Left lung (tissue), 10 donors: ENCODE data around the gene NAP1L4. TPM values are rescaled to one million over a fixed set of nuclear protein-coding genes. Genes with fewer than 3 reads are reported as not detected.

ENCODE experiments used
- ATAC-seq: fragments of 200-7000 bp; cut with Tn5 transposase; one replicate; pipeline ENCODE4 v1.9.1; 2020; ENCODE audit warnings: moderate library complexity
- DNase-seq, 4 donors: peaks; one replicate each; pipeline ENCODE4 v3.0.0-alpha.2; 2013 to 2020
- H3K27ac ChIP-seq, 2 donors: fragments of 200-600 bp; sonication (generic) in 1 of 2; one replicate each; pipeline versions ENCODE4 v1.5.0 to v1.8.0; 2020 to 2021
- H3K27me3 ChIP-seq, 2 donors: fragments of 200-600 bp; sonication (generic) in 1 of 2; one replicate each; pipeline versions ENCODE4 v1.5.0 to v1.8.0; 2020 to 2021
- H3K36me3 ChIP-seq, 2 donors: fragments of 200-600 bp; sonication (generic) in 1 of 2; one replicate each; pipeline versions ENCODE4 v1.5.0 to v1.8.0; 2020 to 2021
- H3K4me1 ChIP-seq, 2 donors: fragments of 200-600 bp; one replicate each; pipeline ENCODE4 v1.8.0; 2021
- H3K4me3 ChIP-seq, 2 donors: fragments of 200-600 bp; sonication (generic) in 1 of 2; one replicate each; pipeline versions ENCODE4 v1.5.0 to v1.8.0; 2020 to 2021; ENCODE audit warnings: mild to moderate bottlenecking in 1 of 2
- H3K9me3 ChIP-seq, 2 donors: fragments of 200-600 bp; sonication (generic) in 1 of 2; one replicate each; pipeline versions ENCODE4 v1.5.0 to v1.8.0; 2020 to 2021
- intact Hi-C, 2 donors: fragments of 100-400 bp; cut with DNase I; formaldehyde crosslinking; loops; one replicate each; pipeline versions ENCODE4 v1.11.2 to v1.14.2; 2022
- polyA plus RNA-seq, 6 donors: library from polyadenylated mRNA; unstranded; fragments of 120-200 nt; gene quantifications; one replicate each; pipeline ENCODE4 v1.2.1, GENCODE V29; 2013; ENCODE audit not compliant: insufficient read length in 6 of 6
- total RNA-seq, 2 donors: library from RNA; stranded (reverse); fragmentation: NEBNext Ultra II Directional; extraction: Animal tissue kit (Norgen Biotek cat#: 25700); gene quantifications; one replicate each; pipeline ENCODE4 v1.2.1, GENCODE V29; 2021
- TF ChIP-seq, protein P1 (sequence below), 2 donors: fragments of 200-600 bp; sonication (generic) in 1 of 2; IDR thresholded peaks; one replicate each; pipeline versions ENCODE4 v1.5.0 to v1.8.0; 2021; ENCODE audit warnings: antibody characterized with exemption in 2 of 2
- donor health status: DM: no; HTN: yes; CAD: no.
- donor health status: DM: no; HTN: no; CAD: no.

Gene NAP1L4
- total and polyA plus RNA-seq, 8 donors = 101 to 204 (median 180) TPM

DNA sequence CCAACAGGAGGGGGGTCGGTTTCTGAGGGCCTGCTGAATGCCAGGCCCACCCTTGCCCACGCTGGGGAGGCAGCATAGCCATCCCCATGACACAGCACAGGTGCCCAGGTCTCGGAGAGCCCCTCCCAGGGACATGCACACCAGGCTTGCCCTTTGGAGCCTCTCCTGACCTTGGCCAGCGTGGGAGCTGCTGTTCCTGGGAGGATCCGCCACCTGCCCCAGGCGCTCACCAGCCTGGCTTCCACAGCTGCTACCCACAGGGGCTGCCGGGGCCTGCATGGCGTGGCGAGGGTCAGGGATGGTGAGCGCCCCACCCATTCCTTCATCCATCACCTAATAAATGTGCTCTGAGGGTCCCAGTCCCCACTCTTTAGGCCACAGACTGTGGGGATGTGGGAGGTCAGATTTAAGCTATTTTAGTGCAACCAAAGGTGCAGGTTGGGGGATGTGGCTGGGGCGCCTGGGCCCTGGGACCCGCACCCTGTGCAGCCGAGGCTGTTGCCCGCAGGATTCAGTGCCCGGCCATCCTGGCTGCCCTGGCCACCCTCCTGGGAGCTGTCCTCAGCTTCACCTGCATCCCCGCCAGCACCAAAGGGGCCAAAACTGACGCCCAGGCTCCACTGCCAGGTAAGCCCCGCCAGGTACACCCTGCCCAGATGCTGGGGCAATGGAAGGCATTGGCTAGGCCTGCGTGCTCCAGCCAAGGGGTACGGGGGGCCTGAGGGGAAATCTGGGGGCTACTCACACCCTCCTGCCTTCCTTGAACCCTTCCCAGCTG is 75.8 kb downstream of the NAP1L4 start:
- no peaks in the 10 kb centered on the region for H3K27me3 ChIP-seq
- DNase-seq (peak in 1 of 4 donors; percentile 66), ATAC-seq (no peak)
- no peaks in the 10 kb centered on the region for H3K9me3 ChIP-seq
- H3K27ac ChIP-seq = no peak overlapping the region
- H3K4me1 ChIP-seq = peaks cover 9 to 11% of the 10 kb centered on the region in 2 donors
- no peaks in the 10 kb centered on the region for H3K36me3 ChIP-seq
- intact Hi-C loops = no loop called here
- no peak overlapping the region for H3K4me3 ChIP-seq
- TF ChIP-seq, protein P1, sequence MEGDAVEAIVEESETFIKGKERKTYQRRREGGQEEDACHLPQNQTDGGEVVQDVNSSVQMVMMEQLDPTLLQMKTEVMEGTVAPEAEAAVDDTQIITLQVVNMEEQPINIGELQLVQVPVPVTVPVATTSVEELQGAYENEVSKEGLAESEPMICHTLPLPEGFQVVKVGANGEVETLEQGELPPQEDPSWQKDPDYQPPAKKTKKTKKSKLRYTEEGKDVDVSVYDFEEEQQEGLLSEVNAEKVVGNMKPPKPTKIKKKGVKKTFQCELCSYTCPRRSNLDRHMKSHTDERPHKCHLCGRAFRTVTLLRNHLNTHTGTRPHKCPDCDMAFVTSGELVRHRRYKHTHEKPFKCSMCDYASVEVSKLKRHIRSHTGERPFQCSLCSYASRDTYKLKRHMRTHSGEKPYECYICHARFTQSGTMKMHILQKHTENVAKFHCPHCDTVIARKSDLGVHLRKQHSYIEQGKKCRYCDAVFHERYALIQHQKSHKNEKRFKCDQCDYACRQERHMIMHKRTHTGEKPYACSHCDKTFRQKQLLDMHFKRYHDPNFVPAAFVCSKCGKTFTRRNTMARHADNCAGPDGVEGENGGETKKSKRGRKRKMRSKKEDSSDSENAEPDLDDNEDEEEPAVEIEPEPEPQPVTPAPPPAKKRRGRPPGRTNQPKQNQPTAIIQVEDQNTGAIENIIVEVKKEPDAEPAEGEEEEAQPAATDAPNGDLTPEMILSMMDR (IDR thresholded peaks at IDR 0.05) = no peak

DNA sequence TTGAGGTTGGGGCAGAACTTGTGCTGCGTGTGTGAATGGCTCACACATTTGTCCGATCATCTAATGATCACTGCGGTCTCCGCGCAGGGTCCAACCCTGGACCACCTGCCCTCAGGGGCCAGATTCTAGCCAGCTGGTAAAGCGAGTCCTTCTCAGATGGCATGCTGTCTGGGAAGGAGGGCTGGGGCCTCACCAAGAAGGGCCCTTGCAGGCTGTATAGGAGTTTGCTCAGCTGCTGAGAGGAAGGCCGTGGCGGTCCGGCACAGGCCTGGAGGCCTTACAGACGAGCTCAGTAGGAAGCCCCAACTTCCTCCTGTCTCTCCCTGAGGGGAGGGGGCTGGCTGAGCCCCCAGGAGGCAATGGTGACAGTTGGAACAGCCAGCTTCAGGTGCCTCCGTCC is 76.7 kb downstream of the NAP1L4 start:
- H3K9me3 ChIP-seq = no peaks in the 10 kb centered on the region
- DNase-seq (no peak), ATAC-seq (no peak)
- H3K4me3 ChIP-seq = no peak overlapping the region
- intact Hi-C loops = no loop called here
- TF ChIP-seq, protein P1 (IDR thresholded peaks at IDR 0.05) = no peak
- no peaks in the 10 kb centered on the region for H3K27me3 ChIP-seq
- H3K36me3 ChIP-seq = no peaks in the 10 kb centered on the region
- H3K27ac ChIP-seq = no peak overlapping the region
- H3K4me1 ChIP-seq = peaks cover 9 to 11% of the 10 kb centered on the region in 2 donors

DNA sequence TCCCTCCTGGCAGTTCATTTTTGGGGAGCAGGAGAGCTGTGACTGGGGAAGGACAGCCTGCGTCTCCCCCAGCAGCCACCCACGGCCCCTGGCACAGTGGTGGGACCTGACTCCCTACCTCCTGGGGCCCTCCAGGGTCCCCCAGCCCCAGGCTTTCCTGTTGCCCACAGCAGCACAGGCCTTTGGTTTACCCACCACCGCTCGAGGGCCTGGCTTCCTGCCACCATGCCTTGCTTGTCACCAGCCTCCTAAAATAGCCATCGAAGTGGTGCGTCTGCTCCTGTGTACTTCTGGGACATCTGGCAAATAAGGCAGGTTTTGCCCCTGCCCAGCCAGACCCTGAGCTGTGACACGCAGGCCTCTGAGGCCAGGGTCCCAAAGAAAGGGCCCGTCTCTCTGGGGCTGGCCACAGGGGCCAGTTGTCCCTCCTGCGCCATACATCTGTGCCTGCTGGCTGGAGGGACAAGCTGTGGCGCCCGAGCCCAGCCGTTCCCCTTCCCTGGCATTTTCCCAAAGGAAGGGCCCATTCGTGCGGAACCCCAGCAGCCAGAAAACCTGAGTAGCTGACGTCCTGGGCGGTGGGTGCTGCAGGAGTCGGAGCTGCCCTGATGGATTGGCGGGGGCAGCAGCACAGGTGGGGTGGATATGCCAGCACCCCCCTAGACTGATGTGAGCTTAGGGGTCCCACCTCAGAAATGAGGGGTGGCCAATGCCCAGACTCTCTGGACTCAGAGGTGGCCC is 77.5 kb downstream of the NAP1L4 start:
- Histone ChIP-seq H3K36me3 (no peaks in the 10 kb centered on the region), H3K27ac (no peak overlapping the region), H3K4me1 (peaks cover 9 to 11% of the 10 kb centered on the region in 2 donors), H3K27me3 (peaks cover 0 to 3% of the 10 kb centered on the region in 2 donors), H3K4me3 (no peak overlapping the region), H3K9me3 (no peaks in the 10 kb centered on the region)
- TF ChIP-seq, protein P1 (IDR thresholded peaks at IDR 0.05) = no peak
- peak in 3 of 4 donors; percentile 76 to 85 (median 77) for DNase-seq
- intact Hi-C loops = no loop called here
- ATAC-seq = peak; percentile 15

DNA sequence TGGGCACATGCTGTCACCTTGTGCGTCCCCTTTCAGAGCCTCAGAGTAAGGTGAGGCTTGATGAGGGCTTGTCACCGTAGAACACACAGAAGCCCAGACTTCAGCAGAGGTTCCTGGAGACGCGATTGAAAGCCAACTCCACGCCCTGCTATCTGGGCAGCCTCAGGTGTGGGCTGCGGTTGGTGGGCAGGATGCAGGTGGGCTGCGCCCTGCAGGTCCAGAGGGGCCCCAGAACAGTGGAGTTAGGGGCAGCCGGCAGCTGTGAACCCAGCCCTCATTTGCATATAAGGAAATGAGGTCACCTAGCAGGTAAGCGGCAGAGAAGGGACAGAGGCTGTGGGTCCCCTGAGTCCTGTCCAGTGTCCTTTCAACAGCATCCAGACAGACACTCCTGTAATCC is 78.4 kb downstream of the NAP1L4 start:
- no peaks in the 10 kb centered on the region for H3K9me3 ChIP-seq
- ATAC-seq = no peak
- no peaks in the 10 kb centered on the region for H3K36me3 ChIP-seq
- peaks cover 9 to 11% of the 10 kb centered on the region in 2 donors for H3K4me1 ChIP-seq
- DNase-seq = no peak
- H3K27ac ChIP-seq = no peak overlapping the region
- no peak overlapping the region for H3K4me3 ChIP-seq
- intact Hi-C loops = no loop called here
- peaks cover 0 to 11% of the 10 kb centered on the region in 2 donors for H3K27me3 ChIP-seq
- TF ChIP-seq, protein P1 (IDR thresholded peaks at IDR 0.05) = no peak

DNA sequence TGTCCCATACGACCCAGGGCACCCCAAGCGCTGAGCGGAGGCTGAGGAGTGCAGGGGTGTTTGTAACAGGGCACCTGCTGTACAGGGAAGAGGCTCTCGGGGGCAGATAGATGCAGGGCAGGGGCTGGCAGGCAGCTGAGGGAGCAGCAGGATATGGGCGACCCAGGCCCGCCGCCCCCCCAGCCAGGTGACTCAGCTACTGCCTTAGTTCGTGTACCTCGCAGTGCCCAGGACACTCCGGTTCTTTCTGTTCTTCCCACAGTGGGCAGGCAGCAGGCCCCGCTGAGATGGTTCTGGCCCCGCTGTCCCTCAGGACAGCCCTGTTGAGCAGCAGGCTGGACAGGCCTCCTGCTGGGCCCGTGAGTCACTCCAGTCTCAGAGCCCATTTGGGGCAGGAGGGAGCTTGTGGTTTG is 79.1 kb downstream of the NAP1L4 start:
- ATAC-seq = peak; percentile 20
- Histone ChIP-seq H3K27me3 (peaks cover 0 to 13% of the 10 kb centered on the region in 2 donors), H3K9me3 (no peaks in the 10 kb centered on the region), H3K36me3 (no peaks in the 10 kb centered on the region), H3K27ac (peak overlapping the region; percentile 28 to 55), H3K4me3 (no peak overlapping the region), H3K4me1 (peaks cover 9 to 11% of the 10 kb centered on the region in 2 donors)
- intact Hi-C loops = no loop called here
- no peak for DNase-seq
- TF ChIP-seq, protein P1 (IDR thresholded peaks at IDR 0.05) = no peak
